ENCODE measurements around the gene KCNJ6. TPM values are rescaled to one million over a fixed set of nuclear protein-coding genes. Genes with fewer than 3 reads are reported as not detected.

The KCNJ6 gene
- total and polyA plus RNA-seq, 2 of the 8 experiments (the other 6 are each of a cell fraction or from before 2014, with no cell fraction given) = 0.51 to 1.2 TPM

- Histone ChIP-seq H3K9me3 (ENCODE audit: insufficient read depth in 2 of 2, low read depth in 1 of 2, low read length in 1 of 2) (no peaks in the 10 kb centered on the region), H3K23me2 (ENCODE audit: low read depth, low read length) (no peaks in the 10 kb centered on the region; the same call in 1 of the 2 replicates), H2BK12ac (ENCODE audit: low read depth, low read length) (0 out of 2 replicates have a peak overlapping the region, but pooled peaks have one; percentile 31), H4K20me1 (replicated peaks in 1 of 2; ENCODE audit: control insufficient read depth in 1 of 2, insufficient read depth in 2 of 2, low read length in 2 of 2) (no peaks in the 10 kb centered on the region), H3K79me2 (ENCODE audit: control insufficient read depth in 1 of 2, insufficient read depth in 2 of 2, low read length in 2 of 2) (no peaks in the 10 kb centered on the region), H3K27me3 (replicated peaks in 1 of 4; ENCODE audit: control insufficient read depth in 3 of 4, extremely low read depth in 1 of 4, insufficient read depth in 3 of 4, low read length in 3 of 4) (no peaks in the 10 kb centered on the region), H3K79me1 (ENCODE audit: low read depth, low read length) (no peaks in the 10 kb centered on the region), H3K27ac (ENCODE audit: low read depth, low read length) (no peak overlapping the region), H2AFZ (ENCODE audit: low read length) (no peak overlapping the region), H2AK5ac (ENCODE audit: low read depth, low read length) (no peak overlapping the region), H3K4me3 (ENCODE audit: extremely low read depth in 1 of 4, insufficient read depth in 2 of 4, low read depth in 3 of 4, low read length in 4 of 4) (no peak overlapping the region), H3K36me3 (ENCODE audit: control insufficient read depth in 2 of 4, insufficient read depth in 4 of 4, low read length in 3 of 4) (no peaks in the 10 kb centered on the region), H3K9ac (replicated peaks in 1 of 4; ENCODE audit: extremely low read depth in 1 of 4, low read depth in 3 of 4, low read length in 3 of 4) (no peak overlapping the region), H3K4me1 (replicated peaks in 1 of 4; ENCODE audit: control insufficient read depth in 3 of 4, insufficient read depth in 4 of 4, low read length in 3 of 4) (peaks cover 0 to 19% (median 9%) of the 10 kb centered on the region in 4 experiments; a peak in 6 of 7 replicates), H2BK5ac (ENCODE audit: low read depth, low read length) (0 out of 2 replicates have a peak overlapping the region, but pooled peaks have one; percentile 38), H3K4ac (replicated peaks; ENCODE audit: insufficient read length, low read depth, low read length) (no peak overlapping the region), H4K8ac (ENCODE audit: extremely low read depth, insufficient read depth, low read length) (peak overlapping the region; percentile 9; the same call in 1 of the 2 replicates), H3K4me2 (ENCODE audit: insufficient read depth in 1 of 2, low read depth in 2 of 2, low read length in 2 of 2) (no peak overlapping the region), H4K91ac (replicated peaks; ENCODE audit: insufficient read length, low read length) (no peak overlapping the region), H2BK15ac (ENCODE audit: low read length) (no peak overlapping the region), H3K56ac (replicated peaks; ENCODE audit: insufficient read length, low read depth, low read length) (no peak overlapping the region), H2BK20ac (ENCODE audit: low read length) (no peak overlapping the region), H3K23ac (ENCODE audit: insufficient read length) (no peak overlapping the region), H3K14ac (ENCODE audit: insufficient read length) (no peak overlapping the region), H3K18ac (ENCODE audit: extremely low read depth, low read length) (peak overlapping the region; percentile 81), H4K5ac (ENCODE audit: insufficient read length, low read depth, low read length) (no peak overlapping the region), H2BK120ac (replicated peaks; ENCODE audit: low read depth, low read length) (no peak overlapping the region)
- CTCF ChIA-PET (ENCODE audit: partially characterized antibody) = interaction anchor here (0.9 kb wide), 1 partner anchor 117 kb away, joined by 3 read pairs; no protein-coding TSS in a partner anchor
- 87% methylated on average over 9 of the region's 9 CpGs; no CpG with 5 or more reads in 1 of the 2 experiments for WGBS, 2 experiments (ENCODE audit: extremely low coverage in 1 of 2, insufficient coverage in 1 of 2, insufficient read length in 1 of 2, insufficient replicate concordance in 2 of 2, low coverage in 1 of 2, low lambda C conversion rate in 2 of 2, missing lambda C conversion rate in 1 of 2)
- FAIRE-seq = no peak
- POLR2A ChIA-PET (ENCODE audit: partially characterized antibody) = no interaction called here
- DNase-seq (ENCODE audit: low read depth in 1 of 2, low spot score in 2 of 2) = no peak
- TF ChIP-seq BCL11A (IDR thresholded peaks at IDR 0.05; ENCODE audit: low read depth in 2 of 2, low read length in 2 of 2) (no peak), ATF3 (IDR thresholded peaks at IDR 0.05; ENCODE audit: insufficient read depth, low read depth, low read length) (no peak), CBX8 (IDR thresholded peaks at IDR 0.05; ENCODE audit: borderline replicate concordance, low read depth, low read length) (no peak), FOSL1 (IDR thresholded peaks at IDR 0.05; ENCODE audit: insufficient read depth, low read depth, low read length) (no peak), BACH1 (IDR thresholded peaks at IDR 0.05; ENCODE audit: low read length) (no peak), KDM5A (IDR thresholded peaks at IDR 0.05; ENCODE audit: low read length) (no peak), POU5F1 (IDR thresholded peaks at IDR 0.05; ENCODE audit: low read depth, low read length) (no peak)
- TF ChIP-seq, protein P1, sequence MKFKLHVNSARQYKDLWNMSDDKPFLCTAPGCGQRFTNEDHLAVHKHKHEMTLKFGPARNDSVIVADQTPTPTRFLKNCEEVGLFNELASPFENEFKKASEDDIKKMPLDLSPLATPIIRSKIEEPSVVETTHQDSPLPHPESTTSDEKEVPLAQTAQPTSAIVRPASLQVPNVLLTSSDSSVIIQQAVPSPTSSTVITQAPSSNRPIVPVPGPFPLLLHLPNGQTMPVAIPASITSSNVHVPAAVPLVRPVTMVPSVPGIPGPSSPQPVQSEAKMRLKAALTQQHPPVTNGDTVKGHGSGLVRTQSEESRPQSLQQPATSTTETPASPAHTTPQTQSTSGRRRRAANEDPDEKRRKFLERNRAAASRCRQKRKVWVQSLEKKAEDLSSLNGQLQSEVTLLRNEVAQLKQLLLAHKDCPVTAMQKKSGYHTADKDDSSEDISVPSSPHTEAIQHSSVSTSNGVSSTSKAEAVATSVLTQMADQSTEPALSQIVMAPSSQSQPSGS (IDR thresholded peaks at IDR 0.05; ENCODE audit: low read length) = no peak
- TF ChIP-seq, protein P2, sequence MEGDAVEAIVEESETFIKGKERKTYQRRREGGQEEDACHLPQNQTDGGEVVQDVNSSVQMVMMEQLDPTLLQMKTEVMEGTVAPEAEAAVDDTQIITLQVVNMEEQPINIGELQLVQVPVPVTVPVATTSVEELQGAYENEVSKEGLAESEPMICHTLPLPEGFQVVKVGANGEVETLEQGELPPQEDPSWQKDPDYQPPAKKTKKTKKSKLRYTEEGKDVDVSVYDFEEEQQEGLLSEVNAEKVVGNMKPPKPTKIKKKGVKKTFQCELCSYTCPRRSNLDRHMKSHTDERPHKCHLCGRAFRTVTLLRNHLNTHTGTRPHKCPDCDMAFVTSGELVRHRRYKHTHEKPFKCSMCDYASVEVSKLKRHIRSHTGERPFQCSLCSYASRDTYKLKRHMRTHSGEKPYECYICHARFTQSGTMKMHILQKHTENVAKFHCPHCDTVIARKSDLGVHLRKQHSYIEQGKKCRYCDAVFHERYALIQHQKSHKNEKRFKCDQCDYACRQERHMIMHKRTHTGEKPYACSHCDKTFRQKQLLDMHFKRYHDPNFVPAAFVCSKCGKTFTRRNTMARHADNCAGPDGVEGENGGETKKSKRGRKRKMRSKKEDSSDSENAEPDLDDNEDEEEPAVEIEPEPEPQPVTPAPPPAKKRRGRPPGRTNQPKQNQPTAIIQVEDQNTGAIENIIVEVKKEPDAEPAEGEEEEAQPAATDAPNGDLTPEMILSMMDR (IDR thresholded peaks at IDR 0.05; ENCODE audit: control extremely low read depth in 1 of 3, insufficient read depth in 1 of 3, low read depth in 1 of 3, low read length in 3 of 3) = no peak
These were observed 87.7 kb downstream of the KCNJ6 start for GRCh38 chr21:37828556-37828955.
